Neural cell (in vitro differentiated cells): ENCODE results near the gene TTC39B. TPM values are rescaled to one million over a fixed set of nuclear protein-coding genes. Genes with fewer than 3 reads are reported as not detected.
A peak's percentile ranks its signal among the peaks of the same experiment; 100 is the strongest.

Source experiments
- H2AFZ ChIP-seq: fragments of 200-600, 300-800 bp; sonication (generic), shearing (Covaris generic); 2 replicates; pipeline ENCODE4 v1.6.0; 2014; ENCODE audit warnings: low read depth, mild to moderate bottlenecking, antibody characterized with exemption, low read length, moderate library complexity
- H3F3A ChIP-seq: fragments of 200-600 bp; shearing (Covaris generic); 2 replicates; pipeline ENCODE4 v1.6.1; 2016; ENCODE audit warnings: mild to moderate bottlenecking, moderate library complexity, mixed read lengths, antibody characterized with exemption, low read length; ENCODE audit not compliant: insufficient read depth, poor library complexity, severe bottlenecking
- H3K27ac ChIP-seq: fragments of 200-600, 300-800 bp; sonication (generic), shearing (Covaris generic); 2 replicates; pipeline ENCODE4 v1.5.1; 2014; ENCODE audit warnings: mild to moderate bottlenecking, low read length, moderate library complexity
- H3K27me3 ChIP-seq: fragments of 300-800, 200-600 bp; sonication (generic), shearing (Covaris generic); 2 replicates; pipeline ENCODE4 v1.6.0; 2014; ENCODE audit warnings: mild to moderate bottlenecking, low read depth, low read length, moderate library complexity; ENCODE audit not compliant: insufficient read depth
- H3K36me3 ChIP-seq: fragments of 300-800, 200-600 bp; sonication (generic), shearing (Covaris generic); 2 replicates; pipeline ENCODE4 v1.5.1; 2014; ENCODE audit warnings: mild to moderate bottlenecking, antibody characterized with exemption, low read length, moderate library complexity; ENCODE audit not compliant: insufficient read depth
- H3K4me2 ChIP-seq: fragments of 300-800, 200-600 bp; sonication (generic), shearing (Covaris generic); 2 replicates; pipeline ENCODE4 v1.6.0; 2014; ENCODE audit warnings: mild to moderate bottlenecking, low read length
- H3K4me3 ChIP-seq: fragments of 300-800, 200-600 bp; sonication (generic), shearing (Covaris generic); 2 replicates; pipeline ENCODE4 v1.5.1; 2014; ENCODE audit warnings: mild to moderate bottlenecking, low read length, moderate library complexity
- H3K79me2 ChIP-seq: fragments of 200-600 bp; shearing (Covaris generic); replicated peaks from 2 replicates; pipeline ENCODE4 v1.6.0; 2014; ENCODE audit warnings: mild to moderate bottlenecking, low read length, moderate library complexity; ENCODE audit not compliant: insufficient read depth
- H3K9ac ChIP-seq: fragments of 300-800, 200-600 bp; sonication (generic), shearing (Covaris generic); 2 replicates; pipeline ENCODE4 v1.6.1; 2016; ENCODE audit warnings: mild to moderate bottlenecking, low read length, mixed read lengths
- H3K9me2 ChIP-seq: fragments of 200-600 bp; shearing (Covaris generic); 2 replicates; pipeline ENCODE4 v1.6.1; 2016; ENCODE audit warnings: mild to moderate bottlenecking, low read length, mixed read lengths; ENCODE audit not compliant: insufficient read depth
- H3K9me3 ChIP-seq: fragments of 200-600, 300-800 bp; sonication (generic), shearing (Covaris generic); 2 replicates; pipeline ENCODE4 v1.6.1; 2016; ENCODE audit warnings: mild to moderate bottlenecking, mixed run types, low read length, moderate library complexity, mixed read lengths
- H4K20me1 ChIP-seq: fragments of 200-600 bp; shearing (Covaris generic); 2 replicates; pipeline ENCODE4 v1.6.1; 2016; ENCODE audit warnings: mild to moderate bottlenecking, mixed run types; ENCODE audit not compliant: insufficient read depth
- CTCF ChIP-seq: fragments of 450-650 bp; IDR thresholded peaks from 2 replicates; pipeline ENCODE4 v1.5.1; 2014; ENCODE audit warnings: antibody characterized with exemption, mild to moderate bottlenecking, moderate library complexity; ENCODE audit not compliant: poor library complexity, severe bottlenecking
- EP300 ChIP-seq: fragments of 450-650 bp; conservative IDR thresholded peaks from 2 replicates; pipeline ENCODE4 v1.6.1; 2014; ENCODE audit warnings: antibody characterized with exemption, mild to moderate bottlenecking, moderate library complexity; ENCODE audit not compliant: poor library complexity, severe bottlenecking
- EZH2 ChIP-seq: fragments of 200-600, 300-800 bp; shearing (Covaris generic), sonication (generic); IDR thresholded peaks from 2 replicates; pipeline ENCODE4 v1.6.1; 2014; ENCODE audit warnings: antibody characterized with exemption, low read length, borderline replicate concordance, mild to moderate bottlenecking; ENCODE audit not compliant: insufficient read depth, poor library complexity, severe bottlenecking
- MXI1 ChIP-seq: fragments of 450-650 bp; conservative IDR thresholded peaks from 2 replicates; pipeline ENCODE4 v1.6.1; 2014; ENCODE audit warnings: antibody characterized with exemption, mild to moderate bottlenecking; ENCODE audit not compliant: poor library complexity, severe bottlenecking
- POLR2AphosphoS5 ChIP-seq: IDR thresholded peaks from 2 replicates; pipeline ENCODE4 v1.6.1; 2012
- RAD21 ChIP-seq: fragments of 450-650 bp; conservative IDR thresholded peaks from 2 replicates; pipeline ENCODE4 v1.6.1; 2014; ENCODE audit warnings: antibody characterized with exemption, mild to moderate bottlenecking, moderate library complexity
- REST ChIP-seq: IDR thresholded peaks from 2 replicates; pipeline ENCODE4 v1.6.1; 2012; ENCODE audit warnings: borderline replicate concordance
- SMC3 ChIP-seq: fragments of 450-650 bp; conservative IDR thresholded peaks from 2 replicates; pipeline ENCODE4 v1.6.1; 2014; ENCODE audit warnings: antibody characterized with exemption, mild to moderate bottlenecking, moderate library complexity; ENCODE audit not compliant: poor library complexity
- TAF1 ChIP-seq: IDR thresholded peaks from 2 replicates; pipeline ENCODE4 v1.6.1; 2012; ENCODE audit warnings: low read depth
- polyA minus RNA-seq: library from RNA; depleted of rRNA, polyadenylated mRNA; stranded (reverse); fragments of >200 nt; gene quantifications from 2 replicates; pipeline ENCODE4 v1.2.3, GENCODE V29; 2014
- polyA plus RNA-seq: library from polyadenylated mRNA; depleted of rRNA; stranded (reverse); fragments of >200 nt; gene quantifications from 2 replicates; pipeline ENCODE4 v1.2.3, GENCODE V29; 2014

Gene TTC39B
- polyA plus RNA-seq = 2.8 and 2.9 TPM in 2 replicates
- 10.2 and 12.4 TPM in 2 replicates for polyA minus RNA-seq

- no peak for TF ChIP-seq EZH2
- TF ChIP-seq POLR2AphosphoS5 = no peak
- no peak for TF ChIP-seq SMC3
- TF ChIP-seq RAD21 = peak; percentile 28
- peak; percentile 22 for TF ChIP-seq REST
- no peak for TF ChIP-seq TAF1
- no peak for TF ChIP-seq MXI1
- TF ChIP-seq EP300 = no peak
- no peak for TF ChIP-seq CTCF
- Histone ChIP-seq H3K9me3 (no peaks in the 10 kb centered on the region), H3F3A (no peaks in the 10 kb centered on the region), H4K20me1 (no peaks in the 10 kb centered on the region), H3K27ac (no peak within 1 kb of the TSS), H3K9ac (peak within 1 kb of the TSS; percentile 47), H3K4me2 (peak within 1 kb of the TSS; percentile 60), H3K36me3 (no peaks in the 10 kb centered on the region), H3K4me3 (peak within 1 kb of the TSS; percentile 86), H3K27me3 (peaks cover 23% of the 10 kb centered on the region), H3K9me2 (no peaks in the 10 kb centered on the region), H3K79me2 (no peaks in the 10 kb centered on the region), H2AFZ (peak within 1 kb of the TSS; percentile 48)
Measured at GRCh38 chr9:15306757-15307522, at the start of gene TTC39B. TTC39B (minus strand) TSS chr9:15307216; CDS start chr9:15307125, 91 bp downstream.

- no peaks in the 10 kb centered on the region for H4K20me1 ChIP-seq
- H3K79me2 ChIP-seq = no peaks in the 10 kb centered on the region
- no peak overlapping the region for H2AFZ ChIP-seq
- no peaks in the 10 kb centered on the region for H3K27me3 ChIP-seq
- TF ChIP-seq MXI1 (no peak), EP300 (no peak), EZH2 (no peak), RAD21 (no peak), POLR2AphosphoS5 (no peak), SMC3 (no peak), REST (no peak), CTCF (no peak), TAF1 (no peak)
- no peak overlapping the region for H3K9ac ChIP-seq
- H3F3A ChIP-seq = no peaks in the 10 kb centered on the region
- H3K27ac ChIP-seq = no peak overlapping the region
- no peaks in the 10 kb centered on the region for H3K36me3 ChIP-seq
- no peak overlapping the region for H3K4me3 ChIP-seq
- no peaks in the 10 kb centered on the region for H3K9me2 ChIP-seq
- no peaks in the 10 kb centered on the region for H3K9me3 ChIP-seq
- H3K4me2 ChIP-seq = no peak overlapping the region
Measured at GRCh38 chr9:15355669-15356068, 48.7 kb upstream of the TTC39B start.
